Neural cell (in vitro differentiated cells): ENCODE measurements around the gene SLC44A2. TPM values are rescaled to one million over a fixed set of nuclear protein-coding genes. Genes with fewer than 3 reads are reported as not detected.

Experiments
- H2AFZ ChIP-seq: fragments of 200-600, 300-800 bp; sonication (generic), shearing (Covaris generic); 2 replicates; pipeline ENCODE4 v1.6.0; 2014; ENCODE audit warnings: low read depth, mild to moderate bottlenecking, antibody characterized with exemption, low read length, moderate library complexity
- H3F3A ChIP-seq: fragments of 200-600 bp; shearing (Covaris generic); 2 replicates; pipeline ENCODE4 v1.6.1; 2016; ENCODE audit warnings: mild to moderate bottlenecking, moderate library complexity, mixed read lengths, antibody characterized with exemption, low read length; ENCODE audit not compliant: insufficient read depth, poor library complexity, severe bottlenecking
- H3K27ac ChIP-seq: fragments of 200-600, 300-800 bp; sonication (generic), shearing (Covaris generic); 2 replicates; pipeline ENCODE4 v1.5.1; 2014; ENCODE audit warnings: mild to moderate bottlenecking, low read length, moderate library complexity
- H3K27me3 ChIP-seq: fragments of 300-800, 200-600 bp; sonication (generic), shearing (Covaris generic); 2 replicates; pipeline ENCODE4 v1.6.0; 2014; ENCODE audit warnings: mild to moderate bottlenecking, low read depth, low read length, moderate library complexity; ENCODE audit not compliant: insufficient read depth
- H3K36me3 ChIP-seq: fragments of 300-800, 200-600 bp; sonication (generic), shearing (Covaris generic); 2 replicates; pipeline ENCODE4 v1.5.1; 2014; ENCODE audit warnings: mild to moderate bottlenecking, antibody characterized with exemption, low read length, moderate library complexity; ENCODE audit not compliant: insufficient read depth
- H3K4me2 ChIP-seq: fragments of 300-800, 200-600 bp; sonication (generic), shearing (Covaris generic); 2 replicates; pipeline ENCODE4 v1.6.0; 2014; ENCODE audit warnings: mild to moderate bottlenecking, low read length
- H3K4me3 ChIP-seq: fragments of 300-800, 200-600 bp; sonication (generic), shearing (Covaris generic); 2 replicates; pipeline ENCODE4 v1.5.1; 2014; ENCODE audit warnings: mild to moderate bottlenecking, low read length, moderate library complexity
- H3K79me2 ChIP-seq: fragments of 200-600 bp; shearing (Covaris generic); replicated peaks from 2 replicates; pipeline ENCODE4 v1.6.0; 2014; ENCODE audit warnings: mild to moderate bottlenecking, low read length, moderate library complexity; ENCODE audit not compliant: insufficient read depth
- H3K9ac ChIP-seq: fragments of 300-800, 200-600 bp; sonication (generic), shearing (Covaris generic); 2 replicates; pipeline ENCODE4 v1.6.1; 2016; ENCODE audit warnings: mild to moderate bottlenecking, low read length, mixed read lengths
- H3K9me2 ChIP-seq: fragments of 200-600 bp; shearing (Covaris generic); 2 replicates; pipeline ENCODE4 v1.6.1; 2016; ENCODE audit warnings: mild to moderate bottlenecking, low read length, mixed read lengths; ENCODE audit not compliant: insufficient read depth
- H3K9me3 ChIP-seq: fragments of 200-600, 300-800 bp; sonication (generic), shearing (Covaris generic); 2 replicates; pipeline ENCODE4 v1.6.1; 2016; ENCODE audit warnings: mild to moderate bottlenecking, mixed run types, low read length, moderate library complexity, mixed read lengths
- H4K20me1 ChIP-seq: fragments of 200-600 bp; shearing (Covaris generic); 2 replicates; pipeline ENCODE4 v1.6.1; 2016; ENCODE audit warnings: mild to moderate bottlenecking, mixed run types; ENCODE audit not compliant: insufficient read depth
- CTCF ChIP-seq: fragments of 450-650 bp; IDR thresholded peaks from 2 replicates; pipeline ENCODE4 v1.5.1; 2014; ENCODE audit warnings: antibody characterized with exemption, mild to moderate bottlenecking, moderate library complexity; ENCODE audit not compliant: poor library complexity, severe bottlenecking
- EP300 ChIP-seq: fragments of 450-650 bp; conservative IDR thresholded peaks from 2 replicates; pipeline ENCODE4 v1.6.1; 2014; ENCODE audit warnings: antibody characterized with exemption, mild to moderate bottlenecking, moderate library complexity; ENCODE audit not compliant: poor library complexity, severe bottlenecking
- EZH2 ChIP-seq: fragments of 200-600, 300-800 bp; shearing (Covaris generic), sonication (generic); IDR thresholded peaks from 2 replicates; pipeline ENCODE4 v1.6.1; 2014; ENCODE audit warnings: antibody characterized with exemption, low read length, borderline replicate concordance, mild to moderate bottlenecking; ENCODE audit not compliant: insufficient read depth, poor library complexity, severe bottlenecking
- MXI1 ChIP-seq: fragments of 450-650 bp; conservative IDR thresholded peaks from 2 replicates; pipeline ENCODE4 v1.6.1; 2014; ENCODE audit warnings: antibody characterized with exemption, mild to moderate bottlenecking; ENCODE audit not compliant: poor library complexity, severe bottlenecking
- POLR2AphosphoS5 ChIP-seq: IDR thresholded peaks from 2 replicates; pipeline ENCODE4 v1.6.1; 2012
- RAD21 ChIP-seq: fragments of 450-650 bp; conservative IDR thresholded peaks from 2 replicates; pipeline ENCODE4 v1.6.1; 2014; ENCODE audit warnings: antibody characterized with exemption, mild to moderate bottlenecking, moderate library complexity
- REST ChIP-seq: IDR thresholded peaks from 2 replicates; pipeline ENCODE4 v1.6.1; 2012; ENCODE audit warnings: borderline replicate concordance
- SMC3 ChIP-seq: fragments of 450-650 bp; conservative IDR thresholded peaks from 2 replicates; pipeline ENCODE4 v1.6.1; 2014; ENCODE audit warnings: antibody characterized with exemption, mild to moderate bottlenecking, moderate library complexity; ENCODE audit not compliant: poor library complexity
- TAF1 ChIP-seq: IDR thresholded peaks from 2 replicates; pipeline ENCODE4 v1.6.1; 2012; ENCODE audit warnings: low read depth
- polyA plus RNA-seq: library from polyadenylated mRNA; depleted of rRNA; stranded (reverse); fragments of >200 nt; gene quantifications from 2 replicates; pipeline ENCODE4 v1.2.3, GENCODE V29; 2014

The SLC44A2 gene
- polyA plus RNA-seq, 1 donor from 2014 or later, result 50.0 TPM

GRCh38 chr19:10625762-10626138, 397 bp downstream of the SLC44A2 start:
- Histone ChIP-seq H3K27me3 (no peaks in the 10 kb centered on the region), H3K9me2 (no peaks in the 10 kb centered on the region), H3K79me2 (no peaks in the 10 kb centered on the region), H3K36me3 (no peaks in the 10 kb centered on the region), H4K20me1 (no peaks in the 10 kb centered on the region), H3K27ac (no peak overlapping the region), H3K4me2 (no peak overlapping the region), H3K9me3 (no peaks in the 10 kb centered on the region), H2AFZ (no peak overlapping the region), H3F3A (no peaks in the 10 kb centered on the region), H3K9ac (no peak overlapping the region), H3K4me3 (peak overlapping the region; percentile 25)
- TF ChIP-seq REST (no peak), SMC3 (no peak), TAF1 (no peak), EP300 (no peak), EZH2 (no peak), CTCF (no peak), RAD21 (no peak), MXI1 (no peak), POLR2AphosphoS5 (no peak)

GRCh38 chr19:10631874-10632273, 6.5 kb downstream of the SLC44A2 start:
- no peaks in the 10 kb centered on the region for H3K36me3 ChIP-seq
- H3K4me3 ChIP-seq, result no peak overlapping the region
- H2AFZ ChIP-seq, result no peak overlapping the region
- no peak overlapping the region for H3K9ac ChIP-seq
- no peak overlapping the region for H3K27ac ChIP-seq
- no peaks in the 10 kb centered on the region for H3K9me2 ChIP-seq
- H3K4me2 ChIP-seq, result no peak overlapping the region
- TF ChIP-seq MXI1 (no peak), EP300 (no peak), REST (no peak), POLR2AphosphoS5 (no peak), TAF1 (no peak), EZH2 (no peak), RAD21 (no peak), CTCF (no peak), SMC3 (no peak)
- H4K20me1 ChIP-seq, result no peaks in the 10 kb centered on the region
- no peaks in the 10 kb centered on the region for H3K79me2 ChIP-seq
- H3F3A ChIP-seq, result no peaks in the 10 kb centered on the region
- H3K9me3 ChIP-seq, result no peaks in the 10 kb centered on the region
- H3K27me3 ChIP-seq, result no peaks in the 10 kb centered on the region
